Right lung (tissue), 5 donors: ENCODE results near the gene TCFL5. TPM values are rescaled to one million over a fixed set of nuclear protein-coding genes. Genes with fewer than 3 reads are reported as not detected.
A peak's percentile ranks its signal among the peaks of the same experiment; 100 is the strongest.

Experiments
- DNase-seq, 2 donors: peaks; one replicate each; pipeline ENCODE4 v3.0.0-alpha.2; 2013
- polyA plus RNA-seq, 5 donors: library from polyadenylated mRNA; unstranded; fragments of 120-200 nt; gene quantifications; one replicate each; pipeline versions ENCODE4 v1.2.1 to v1.2.3, GENCODE V29; 2013; ENCODE audit warnings: inconsistent platforms in 1 of 5, low replicate concordance in 1 of 5; ENCODE audit not compliant: insufficient read length in 5 of 5, insufficient read depth in 1 of 5

Gene TCFL5
- polyA plus RNA-seq, 5 donors: 11.1 to 13.0 (median 11.5) TPM

GRCh38 chr20:62812907-62813200 lies 48.8 kb downstream of the TCFL5 start:
- no peak for DNase-seq

- no peak for DNase-seq
These were observed 49.3 kb downstream of the TCFL5 start for GRCh38 chr20:62812181-62812906.

GRCh38 chr20:62811720-62812119 lies 49.9 kb downstream of the TCFL5 start:
- no peak for DNase-seq

GRCh38 chr20:62811320-62811719 lies 50.3 kb downstream of the TCFL5 start:
- DNase-seq: no peak

- DNase-seq: no peak
These were observed 51.8 kb downstream of the TCFL5 start for GRCh38 chr20:62809530-62810428.

GRCh38 chr20:62808211-62808865 lies 53.3 kb downstream of the TCFL5 start:
- DNase-seq: peak in 1 of 2 donors; percentile 57

- no peak for DNase-seq
These were observed 54.0 kb downstream of the TCFL5 start for GRCh38 chr20:62807444-62808210.

GRCh38 chr20:62806383-62807050 lies 55.1 kb downstream of the TCFL5 start:
- DNase-seq: no peak

GRCh38 chr20:62805711-62806382 lies 55.8 kb downstream of the TCFL5 start:
- DNase-seq: no peak

- DNase-seq: no peak
These were observed 56.4 kb downstream of the TCFL5 start for GRCh38 chr20:62805155-62805710.

GRCh38 chr20:62804627-62805154 lies 56.9 kb downstream of the TCFL5 start, which contains the start of gene OGFR:
Gene OGFR (plus strand): TSS chr20:62804835. CDS start chr20:62804860, 25 bp downstream.
- peak; percentile 60 to 72 for DNase-seq

- no peak for DNase-seq
These were observed 57.5 kb downstream of the TCFL5 start for GRCh38 chr20:62804021-62804626.

- no peak for DNase-seq
These were observed 59.5 kb downstream of the TCFL5 start for GRCh38 chr20:62802026-62802712.

GRCh38 chr20:62801284-62802010 lies 60.2 kb downstream of the TCFL5 start:
- no peak for DNase-seq

- DNase-seq: no peak
These were observed 61.0 kb downstream of the TCFL5 start for GRCh38 chr20:62800314-62801259.

GRCh38 chr20:62799873-62800272 lies 61.7 kb downstream of the TCFL5 start:
- DNase-seq: no peak

GRCh38 chr20:62799459-62799858 lies 62.2 kb downstream of the TCFL5 start:
- no peak for DNase-seq
